A549 treated with dexamethasone at 1 μM for 4 hours (cell line): ENCODE results near the gene CALCB. TPM values are rescaled to one million over a fixed set of nuclear protein-coding genes. Genes with fewer than 3 reads are reported as not detected.

Experiments used
- total RNA-seq: library from RNA; stranded (reverse); fragments of 200-300 nt; extraction: Qiagen RNA extraction; gene quantifications from 5 replicates; pipeline ENCODE4 v1.2.3, GENCODE V29; 2022

CALCB gene, protein sequence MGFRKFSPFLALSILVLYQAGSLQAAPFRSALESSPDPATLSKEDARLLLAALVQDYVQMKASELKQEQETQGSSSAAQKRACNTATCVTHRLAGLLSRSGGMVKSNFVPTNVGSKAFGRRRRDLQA
- 0.12 to 0.22 TPM (median 0.15 TPM) in 5 replicates for total RNA-seq

DNA sequence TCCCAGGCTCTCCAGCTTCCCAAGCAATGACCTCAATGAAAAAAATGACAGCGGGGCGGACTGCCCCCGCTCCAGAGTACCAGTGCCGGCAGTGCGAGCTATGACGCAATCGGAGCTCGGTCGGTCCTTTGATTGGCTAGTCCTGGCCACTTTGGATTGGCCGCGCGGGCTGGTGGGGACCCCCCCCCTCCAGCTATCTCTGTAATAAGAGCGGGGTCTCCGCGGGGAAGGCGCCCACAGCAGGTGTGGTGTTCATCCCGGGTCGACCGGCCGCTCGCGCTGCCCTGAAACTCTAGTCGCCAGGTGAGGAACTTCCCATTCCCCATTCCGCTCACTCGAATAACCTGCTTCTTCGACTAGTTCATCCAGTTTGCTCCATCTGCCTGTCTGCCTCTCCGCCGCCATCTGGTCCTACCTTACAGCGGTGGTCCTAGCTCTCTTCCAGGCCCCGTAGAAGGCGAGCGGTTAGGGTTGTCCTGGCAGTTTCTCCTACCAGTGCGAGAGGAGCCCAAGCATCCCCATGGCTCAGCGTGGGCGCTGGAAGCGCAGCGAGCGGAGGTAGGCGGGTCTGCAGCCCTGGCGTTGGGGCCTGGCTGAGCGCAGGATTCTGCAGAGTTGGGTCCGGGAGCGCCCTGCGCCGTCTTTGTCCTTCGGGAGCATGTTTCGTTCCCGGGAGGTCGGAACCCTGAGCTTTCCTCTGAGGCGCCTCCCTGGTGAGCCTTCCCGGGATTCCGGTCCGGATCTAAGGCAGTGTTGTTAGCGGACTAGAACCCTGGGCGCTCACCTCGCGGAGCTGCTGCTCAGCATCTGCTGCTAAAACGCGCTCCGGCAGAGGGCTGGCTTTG lies at the start of gene CALCB:
Gene CALCB (plus strand): TSS at position 233 of the 845 bp plus-strand sequence. CDS start 1,126 bp downstream, outside the sequence.

DNA sequence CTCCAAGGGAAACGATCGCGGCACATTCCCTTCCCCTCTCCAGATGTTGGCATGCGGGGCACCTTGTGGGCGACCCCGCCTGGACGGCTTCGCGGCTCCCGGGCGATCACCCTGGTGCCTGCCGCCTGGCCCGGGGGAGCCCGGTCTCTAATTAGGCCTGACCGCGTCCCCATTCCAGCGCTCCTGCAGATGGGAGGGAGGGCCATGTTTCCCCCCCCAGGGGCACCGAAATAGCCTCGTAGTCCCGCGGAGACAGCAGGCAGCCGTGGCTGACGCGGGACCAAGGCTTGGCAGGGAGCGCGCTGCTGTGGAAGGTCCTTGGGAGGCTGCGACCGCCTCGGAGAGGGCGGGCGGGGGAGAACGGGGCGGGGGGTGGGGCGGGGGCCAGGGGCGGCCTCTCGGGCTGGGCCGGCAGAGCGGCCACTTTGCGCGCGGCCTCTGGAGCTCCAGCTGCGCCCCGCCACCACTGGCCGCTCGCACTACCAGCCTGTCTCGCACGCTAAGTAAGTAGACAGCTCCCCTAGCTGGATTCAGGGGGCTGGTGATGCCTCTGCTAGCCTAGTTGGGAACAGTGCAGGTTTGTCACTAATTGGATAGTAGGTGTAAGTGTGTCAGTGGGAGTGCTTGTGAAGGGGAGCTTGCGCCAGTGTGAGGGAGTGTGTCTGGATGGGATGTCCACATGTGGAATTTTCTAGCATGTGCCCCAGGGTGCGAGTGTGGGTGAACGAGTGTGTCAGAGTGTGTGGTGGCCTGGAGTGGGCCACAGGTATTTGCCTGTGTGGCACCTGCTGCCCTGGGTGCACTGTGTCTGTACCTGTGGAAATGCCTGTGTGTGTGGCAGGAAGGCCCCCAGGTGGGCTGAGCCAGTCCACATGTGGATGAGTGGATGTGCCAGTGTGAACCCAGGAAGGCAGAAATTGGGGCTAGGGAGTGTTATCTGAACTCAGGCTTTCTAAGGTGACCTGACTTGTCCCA lies 41.4 kb downstream of the CALCB start, which contains the start of gene INSC:
Gene INSC (plus strand): TSS at position 423 of the 975 bp plus-strand sequence. CDS start 34,252 bp downstream, outside the sequence.

Other genes starting within 250 kb of the CALCB start
- gene CYP2R1, start 181.4 kb upstream of the CALCB start, total RNA-seq: 10.6 to 13.9 TPM (median 12.9 TPM) in 5 replicates
- gene CALCA, start 101.2 kb upstream of the CALCB start, total RNA-seq: 0.08 to 0.20 TPM in 2 of 5 replicates, not detected in the others
- 0.06 to 0.15 TPM (median 0.11 TPM) in 5 replicates for gene INSC, start 41.3 kb downstream of the CALCB start, total RNA-seq